Liver (tissue), 9 donors: Measurements from ENCODE around the gene FRS3. TPM values are rescaled to one million over a fixed set of nuclear protein-coding genes. Genes with fewer than 3 reads are reported as not detected.

ENCODE experiments used
- DNase-seq: peaks from one replicate; pipeline ENCODE4 v3.0.0-alpha.2; 2017; ENCODE audit warnings: low spot score
- H3K27ac ChIP-seq, 2 donors: one replicate each; pipeline ENCODE4 v1.7.0; 2013; ENCODE audit warnings: inconsistent platforms in 2 of 2, low read length in 2 of 2, control low read depth in 1 of 2, low read depth in 1 of 2, mild to moderate bottlenecking in 1 of 2
- H3K27me3 ChIP-seq, 4 donors: one replicate each; pipeline versions ENCODE4 v1.6.1 to v1.7.0; 2013; ENCODE audit warnings: low read length in 3 of 4, inconsistent platforms in 1 of 4, mild to moderate bottlenecking in 1 of 4, moderate library complexity in 1 of 4; ENCODE audit not compliant: control insufficient read depth in 4 of 4, insufficient read depth in 4 of 4
- H3K36me3 ChIP-seq, 4 donors: one replicate each; pipeline versions ENCODE4 v1.6.1 to v1.7.0; 2013; ENCODE audit warnings: low read length in 3 of 4, mild to moderate bottlenecking in 3 of 4, low read depth in 1 of 4, moderate library complexity in 1 of 4; ENCODE audit not compliant: control insufficient read depth in 4 of 4, insufficient read depth in 3 of 4
- H3K4me1 ChIP-seq, 4 donors: one replicate each; pipeline versions ENCODE4 v1.6.1 to v1.7.0; 2013; ENCODE audit warnings: low read length in 3 of 4, mild to moderate bottlenecking in 3 of 4, moderate library complexity in 1 of 4; ENCODE audit not compliant: control insufficient read depth in 4 of 4, insufficient read depth in 4 of 4
- H3K4me3 ChIP-seq, 3 donors: one replicate each; pipeline versions ENCODE4 v1.6.1 to v1.7.0; 2013; ENCODE audit warnings: low read length in 3 of 3, control low read depth in 1 of 3, low read depth in 1 of 3, mild to moderate bottlenecking in 1 of 3
- H3K9ac ChIP-seq, 2 donors: one replicate each; pipeline ENCODE4 v1.7.0; 2013; ENCODE audit warnings: low read length in 2 of 2, mild to moderate bottlenecking in 2 of 2, moderate library complexity in 2 of 2, control low read depth in 1 of 2, low read depth in 1 of 2
- H3K9me3 ChIP-seq, 4 donors: one replicate each; pipeline versions ENCODE4 v1.6.1 to v1.7.0; 2013; ENCODE audit warnings: low read length in 3 of 4; ENCODE audit not compliant: control insufficient read depth in 4 of 4
- CTCF ChIP-seq: fragments of 150-350 bp; IDR thresholded peaks from 2 replicates; pipeline ENCODE4 v1.5.1; 2017; ENCODE audit warnings: improper control_type of control experiment, low read depth, low read length; ENCODE audit not compliant: missing input control
- EGR1 ChIP-seq, 2 donors: IDR thresholded peaks; 2 replicates each; pipeline ENCODE4 v1.6.1; 2016 to 2018; ENCODE audit warnings: antibody characterized with exemption in 2 of 2, low read depth in 2 of 2
- FOXA1 ChIP-seq: IDR thresholded peaks from 2 replicates; pipeline ENCODE4 v1.6.1; 2016; ENCODE audit warnings: antibody characterized with exemption
- GABPA ChIP-seq, 2 donors: IDR thresholded peaks in 1 of 2; conservative IDR thresholded peaks in 1 of 2; 2 replicates each; pipeline ENCODE4 v1.6.1; 2016; ENCODE audit warnings: antibody characterized with exemption in 2 of 2, mild to moderate bottlenecking in 1 of 2, moderate library complexity in 1 of 2
- HNF4A ChIP-seq, 2 donors: conservative IDR thresholded peaks; 2 replicates each; pipeline ENCODE4 v1.6.1; 2016; ENCODE audit warnings: antibody characterized with exemption in 2 of 2, mild to moderate bottlenecking in 2 of 2
- HNF4G ChIP-seq: IDR thresholded peaks from 2 replicates; pipeline ENCODE4 v1.6.1; 2016; ENCODE audit warnings: antibody characterized with exemption
- JUND ChIP-seq, 2 donors: IDR thresholded peaks; 2 replicates each; pipeline ENCODE4 v1.6.1; 2016; ENCODE audit warnings: antibody characterized with exemption in 2 of 2
- MAX ChIP-seq: IDR thresholded peaks from 2 replicates; pipeline ENCODE4 v1.6.1; 2016; ENCODE audit warnings: antibody characterized with exemption
- NR2F2 ChIP-seq: IDR thresholded peaks from 2 replicates; pipeline ENCODE4 v1.6.1; 2016; ENCODE audit warnings: antibody characterized with exemption
- RAD21 ChIP-seq, 2 donors: IDR thresholded peaks; 2 replicates each; pipeline ENCODE4 v1.6.1; 2016; ENCODE audit warnings: antibody characterized with exemption in 2 of 2, mild to moderate bottlenecking in 2 of 2
- REST ChIP-seq: IDR thresholded peaks from 2 replicates; pipeline ENCODE4 v1.6.1; 2016; ENCODE audit warnings: antibody characterized with exemption, mild to moderate bottlenecking
- YY1 ChIP-seq: IDR thresholded peaks from 2 replicates; pipeline ENCODE4 v1.6.1; 2016; ENCODE audit warnings: antibody characterized with exemption, mild to moderate bottlenecking
- WGBS: extraction: QIAGEN DNeasy Blood & Tissue Kit; methylation state at CpG from one replicate; pipeline ENCODE4 v1.1.7; 2013; 5-methylcytosine and 5-hydroxymethylcytosine counted together
- polyA plus RNA-seq, 2 donors: library from polyadenylated mRNA; stranded (reverse) in 1 of 2; unstranded in 1 of 2; fragments of 200-250 nt in 1 of 2; fragments of >200 nt in 1 of 2; fragmentation: Nextera tagmentation in 1 of 2; extraction: Ambion mirVana in 1 of 2; gene quantifications; one replicate each; pipeline versions ENCODE4 v1.2.1 to v1.2.3, GENCODE V29; 2013 to 2015
- total RNA-seq, 2 donors: library from RNA; depleted of rRNA; stranded (reverse); fragments of >200 nt; gene quantifications; one replicate each; pipeline ENCODE4 v1.2.3, GENCODE V29; 2014
- TF ChIP-seq, protein P1 (sequence below): IDR thresholded peaks from 2 replicates; pipeline ENCODE4 v1.6.1; 2016; ENCODE audit warnings: antibody characterized with exemption
- TF ChIP-seq, protein P2 (sequence below): IDR thresholded peaks from 2 replicates; pipeline ENCODE4 v1.6.1; 2016; ENCODE audit warnings: antibody characterized with exemption
- donor health status: healthy.
- donor health status: healthy.
- donor health status: healthy.
- donor health status: healthy.
- donor health status: healthy.

FRS3 gene
- total and polyA plus RNA-seq, 4 donors = 0.42 to 1.6 (median 1.3) TPM

GRCh38 chr6:41727705-41728072 lies 52.0 kb downstream of the FRS3 start:
- H3K9ac ChIP-seq = no peak overlapping the region

More at GRCh38 chr6:41727705-41728072, 52.0 kb downstream of the FRS3 start:
- Histone ChIP-seq H3K27me3 (no peaks in the 10 kb centered on the region), H3K9me3 (no peaks in the 10 kb centered on the region), H3K4me3 (no peak overlapping the region), H3K27ac (no peak overlapping the region), H3K4me1 (peaks cover 0 to 4% (median under 1%) of the 10 kb centered on the region in 4 donors), H3K36me3 (no peaks in the 10 kb centered on the region)
- no peak for TF ChIP-seq YY1
- TF ChIP-seq JUND (IDR thresholded peaks at IDR 0.05) = no peak
- TF ChIP-seq, protein P1, sequence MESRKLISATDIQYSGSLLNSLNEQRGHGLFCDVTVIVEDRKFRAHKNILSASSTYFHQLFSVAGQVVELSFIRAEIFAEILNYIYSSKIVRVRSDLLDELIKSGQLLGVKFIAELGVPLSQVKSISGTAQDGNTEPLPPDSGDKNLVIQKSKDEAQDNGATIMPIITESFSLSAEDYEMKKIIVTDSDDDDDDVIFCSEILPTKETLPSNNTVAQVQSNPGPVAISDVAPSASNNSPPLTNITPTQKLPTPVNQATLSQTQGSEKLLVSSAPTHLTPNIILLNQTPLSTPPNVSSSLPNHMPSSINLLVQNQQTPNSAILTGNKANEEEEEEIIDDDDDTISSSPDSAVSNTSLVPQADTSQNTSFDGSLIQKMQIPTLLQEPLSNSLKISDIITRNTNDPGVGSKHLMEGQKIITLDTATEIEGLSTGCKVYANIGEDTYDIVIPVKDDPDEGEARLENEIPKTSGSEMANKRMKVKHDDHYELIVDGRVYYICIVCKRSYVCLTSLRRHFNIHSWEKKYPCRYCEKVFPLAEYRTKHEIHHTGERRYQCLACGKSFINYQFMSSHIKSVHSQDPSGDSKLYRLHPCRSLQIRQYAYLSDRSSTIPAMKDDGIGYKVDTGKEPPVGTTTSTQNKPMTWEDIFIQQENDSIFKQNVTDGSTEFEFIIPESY = no peak
- TF ChIP-seq REST = no peak
- no peak for TF ChIP-seq FOXA1
- no peak for TF ChIP-seq RAD21 (IDR thresholded peaks at IDR 0.05)
- no peak for TF ChIP-seq CTCF
- no peak for TF ChIP-seq EGR1 (IDR thresholded peaks at IDR 0.05; ENCODE audit: low read depth in 2 of 2)
- no peak for TF ChIP-seq MAX
- TF ChIP-seq GABPA (IDR thresholded peaks at IDR 0.05 in 1 of 2, conservative IDR thresholded peaks at IDR 0.05 in 1 of 2) = no peak
- no peak for TF ChIP-seq HNF4G
- TF ChIP-seq HNF4A (conservative IDR thresholded peaks at IDR 0.05) = no peak
- TF ChIP-seq NR2F2 = no peak
- TF ChIP-seq, protein P2, sequence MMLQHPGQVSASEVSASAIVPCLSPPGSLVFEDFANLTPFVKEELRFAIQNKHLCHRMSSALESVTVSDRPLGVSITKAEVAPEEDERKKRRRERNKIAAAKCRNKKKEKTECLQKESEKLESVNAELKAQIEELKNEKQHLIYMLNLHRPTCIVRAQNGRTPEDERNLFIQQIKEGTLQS = no peak
- DNase-seq = no peak
- 89% methylated on average over 3 of the region's 3 CpGs for WGBS
